C4-2B (cell line): ENCODE data around the gene TMEM82.

ENCODE experiments used
- H3K27ac ChIP-seq: fragments of 450-650 bp; 2 replicates; pipeline ENCODE4 v1.5.1; 2017
- ZFX ChIP-seq: fragments of 450-650 bp; IDR thresholded peaks from 2 replicates; pipeline ENCODE4 v1.6.1; 2017
- TF ChIP-seq, protein P1 (sequence below): fragments of 450-650 bp; conservative IDR thresholded peaks from 2 replicates; pipeline ENCODE4 v1.5.1; 2017; ENCODE audit warnings: mild to moderate bottlenecking

Gene TMEM82

DNA sequence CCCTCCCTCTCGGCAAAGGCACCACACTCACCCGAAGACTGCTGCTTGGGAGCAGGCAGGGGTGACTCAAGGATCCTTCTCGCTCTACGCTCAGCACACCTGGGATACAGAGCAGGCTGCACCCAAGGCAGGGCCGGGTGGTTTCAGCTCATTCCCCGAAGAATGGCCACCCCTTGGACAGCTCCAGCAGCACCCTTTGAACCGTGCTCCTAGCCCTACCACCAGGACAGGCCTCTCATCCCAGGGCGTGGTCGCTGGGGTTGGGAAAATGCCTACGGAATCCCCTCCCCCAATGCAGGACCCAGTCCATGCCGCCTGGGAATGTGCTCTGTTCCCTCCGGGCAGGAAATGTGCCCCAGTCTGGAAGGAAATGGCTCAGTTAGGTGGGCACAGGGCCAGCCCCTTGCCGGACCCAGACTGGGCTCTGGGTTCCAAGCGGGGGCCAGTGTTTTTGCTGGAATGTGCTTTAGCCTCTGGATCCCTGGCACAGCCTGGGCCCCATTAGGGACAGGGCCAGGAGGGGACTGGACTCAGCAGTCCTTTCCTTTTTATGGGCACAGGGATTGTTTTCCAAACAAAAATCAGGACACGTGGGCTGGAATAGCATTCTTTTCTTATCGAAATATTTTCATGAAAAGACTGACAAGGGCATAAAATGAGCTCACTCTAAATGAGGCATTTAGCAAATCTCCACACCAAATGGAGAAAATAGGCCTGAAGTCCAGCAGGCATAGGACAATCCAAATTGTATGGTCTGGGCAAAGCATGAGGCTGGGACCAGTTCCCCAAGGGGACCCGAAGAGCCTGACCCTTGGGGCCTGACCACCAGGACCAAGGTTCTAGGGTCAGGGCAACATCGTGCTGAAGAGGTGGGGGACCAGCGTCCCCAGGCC is 7.3 kb downstream of the TMEM82 start:
- no peak for TF ChIP-seq ZFX
- TF ChIP-seq, protein P1, sequence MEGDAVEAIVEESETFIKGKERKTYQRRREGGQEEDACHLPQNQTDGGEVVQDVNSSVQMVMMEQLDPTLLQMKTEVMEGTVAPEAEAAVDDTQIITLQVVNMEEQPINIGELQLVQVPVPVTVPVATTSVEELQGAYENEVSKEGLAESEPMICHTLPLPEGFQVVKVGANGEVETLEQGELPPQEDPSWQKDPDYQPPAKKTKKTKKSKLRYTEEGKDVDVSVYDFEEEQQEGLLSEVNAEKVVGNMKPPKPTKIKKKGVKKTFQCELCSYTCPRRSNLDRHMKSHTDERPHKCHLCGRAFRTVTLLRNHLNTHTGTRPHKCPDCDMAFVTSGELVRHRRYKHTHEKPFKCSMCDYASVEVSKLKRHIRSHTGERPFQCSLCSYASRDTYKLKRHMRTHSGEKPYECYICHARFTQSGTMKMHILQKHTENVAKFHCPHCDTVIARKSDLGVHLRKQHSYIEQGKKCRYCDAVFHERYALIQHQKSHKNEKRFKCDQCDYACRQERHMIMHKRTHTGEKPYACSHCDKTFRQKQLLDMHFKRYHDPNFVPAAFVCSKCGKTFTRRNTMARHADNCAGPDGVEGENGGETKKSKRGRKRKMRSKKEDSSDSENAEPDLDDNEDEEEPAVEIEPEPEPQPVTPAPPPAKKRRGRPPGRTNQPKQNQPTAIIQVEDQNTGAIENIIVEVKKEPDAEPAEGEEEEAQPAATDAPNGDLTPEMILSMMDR: no peak
- no peak overlapping the region for H3K27ac ChIP-seq

DNA sequence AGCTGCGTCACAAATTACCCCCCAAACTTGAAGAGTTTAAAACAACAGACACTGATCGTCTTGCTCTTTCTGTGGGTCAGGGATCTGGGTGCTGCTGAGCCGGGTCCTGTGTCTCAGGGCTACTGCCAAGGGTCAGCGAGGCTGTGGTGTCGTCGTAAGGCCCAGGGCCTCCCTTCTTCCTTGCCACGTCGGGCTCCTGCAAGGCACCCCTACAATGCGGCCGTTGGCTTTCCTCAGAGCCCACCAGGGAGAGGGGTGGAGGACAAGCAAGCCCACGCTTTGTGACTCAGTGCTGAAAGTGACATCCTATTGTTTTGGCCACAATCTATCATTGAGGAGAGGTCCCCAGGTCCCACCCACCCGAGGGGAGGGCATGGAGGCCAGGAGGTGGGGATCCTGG is 8.6 kb downstream of the TMEM82 start:
- no peak for TF ChIP-seq ZFX
- TF ChIP-seq, protein P1: no peak
- no peak overlapping the region for H3K27ac ChIP-seq

DNA sequence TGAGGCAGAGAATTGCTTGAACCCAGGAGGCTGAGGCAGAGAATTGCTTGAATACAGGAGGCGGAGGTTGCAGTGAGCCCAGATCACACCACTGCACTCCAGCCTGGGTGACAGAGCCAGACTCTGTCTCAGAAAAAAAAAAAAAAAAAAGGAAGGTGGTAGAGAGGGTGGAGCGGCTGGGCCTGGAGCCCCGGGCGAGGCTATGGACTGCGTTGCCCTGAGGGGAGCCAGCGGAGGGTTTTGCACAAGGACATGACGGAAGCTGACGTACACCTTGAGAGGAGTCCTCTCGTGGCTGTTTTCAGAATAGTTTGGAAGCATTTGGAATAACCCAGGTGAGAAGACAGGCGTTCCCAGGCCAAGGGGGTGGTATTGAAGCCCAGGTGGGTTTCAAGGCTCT is 9.4 kb downstream of the TMEM82 start:
- no peak for TF ChIP-seq ZFX
- TF ChIP-seq, protein P1: no peak
- H3K27ac ChIP-seq: no peak overlapping the region

DNA sequence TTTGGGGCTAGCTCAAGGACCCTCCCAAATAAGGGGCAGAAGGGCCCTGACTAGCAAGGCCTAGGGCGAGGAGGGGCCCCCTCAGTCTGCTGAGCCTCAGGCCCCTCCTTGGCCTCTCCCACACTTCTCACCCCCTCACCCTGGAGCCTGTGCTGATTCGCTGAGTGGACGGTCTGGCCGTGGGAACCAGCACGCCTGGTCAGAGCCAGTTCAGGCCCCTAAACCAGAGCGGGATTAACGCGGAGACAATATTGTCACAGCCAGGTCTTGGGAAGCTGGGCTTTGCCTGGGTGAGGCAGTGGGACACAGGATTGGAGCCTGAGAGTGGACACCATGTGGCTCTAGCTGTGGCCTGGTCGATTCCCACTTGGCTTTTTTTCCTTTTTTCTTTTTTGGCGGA is 11.5 kb downstream of the TMEM82 start:
- no peak overlapping the region for H3K27ac ChIP-seq
- TF ChIP-seq ZFX: no peak
- TF ChIP-seq, protein P1: no peak

DNA sequence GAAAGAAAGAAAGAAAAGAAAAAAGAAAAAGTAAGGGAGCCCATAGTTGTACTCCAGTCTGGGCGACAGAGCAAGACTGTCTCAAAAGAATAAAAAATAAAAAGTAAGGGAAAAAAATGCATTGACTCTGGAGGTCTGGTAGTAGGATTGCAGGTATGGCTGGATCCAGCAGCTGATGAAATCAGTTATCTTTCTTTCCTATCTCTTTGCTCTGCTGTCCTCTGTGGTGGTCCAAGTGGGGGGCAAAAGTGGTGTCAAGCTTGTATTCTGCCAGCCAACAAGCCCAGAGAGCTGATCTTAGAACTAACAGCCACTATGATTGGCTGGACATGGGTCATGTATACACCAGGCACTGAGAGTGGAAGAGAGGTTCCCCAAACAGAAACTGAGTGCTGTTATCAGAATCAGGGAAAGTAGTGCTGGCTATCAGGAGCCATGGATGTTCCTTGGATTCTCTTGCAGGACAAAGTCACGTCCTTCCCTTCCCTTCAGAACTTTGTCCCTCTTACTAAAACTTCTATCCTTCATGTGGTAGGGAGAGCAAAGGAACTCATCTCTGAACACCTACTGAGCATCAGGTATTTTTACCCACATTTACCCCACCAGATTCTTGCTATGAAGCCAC is 12.8 kb downstream of the TMEM82 start:
- TF ChIP-seq ZFX: no peak
- TF ChIP-seq, protein P1: no peak
- H3K27ac ChIP-seq: no peak overlapping the region

DNA sequence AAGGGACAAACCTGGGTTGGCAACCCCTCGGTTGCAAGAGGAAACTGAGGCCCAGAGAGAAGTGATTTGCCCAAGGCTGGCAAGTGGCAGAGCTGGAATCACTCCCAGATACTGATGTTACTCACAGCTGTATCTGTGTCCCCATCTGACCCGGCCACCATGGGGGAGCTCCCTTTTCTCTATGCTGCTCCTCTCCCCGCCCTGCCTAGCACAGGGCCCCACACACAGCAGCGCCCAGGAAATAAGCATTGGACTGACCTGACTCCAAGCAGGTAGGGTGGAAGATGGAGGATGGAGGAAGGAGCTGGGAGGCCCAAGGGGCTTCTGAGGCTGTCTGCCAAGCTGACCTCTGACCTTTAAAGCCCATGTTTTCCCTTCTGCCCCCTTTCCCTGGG is 13.3 kb downstream of the TMEM82 start:
- TF ChIP-seq, protein P1: no peak
- TF ChIP-seq ZFX: no peak
- H3K27ac ChIP-seq: no peak overlapping the region
